HG03442 (cell line): Measurements from ENCODE around the gene CHIA.

Source experiments
- ATAC-seq: cut with Tn5 transposase; IDR thresholded peaks from one replicate; pipeline ENCODE4 v1.9.1; 2021; ENCODE audit warnings: mild to moderate bottlenecking, moderate library complexity; ENCODE audit not compliant: unreplicated experiment

CHIA gene

GRCh38 chr1:111361761-111362160, 71.1 kb downstream of the CHIA start:
- no peak for ATAC-seq

GRCh38 chr1:111364690-111365089, 74.0 kb downstream of the CHIA start:
- ATAC-seq: no peak

- no peak for ATAC-seq
Observed at GRCh38 chr1:111366256-111366655, 75.6 kb downstream of the CHIA start.

GRCh38 chr1:111369177-111369576, 78.5 kb downstream of the CHIA start:
- no peak for ATAC-seq

GRCh38 chr1:111369645-111370044, 79.0 kb downstream of the CHIA start:
- no peak for ATAC-seq
